ENCODE data around the gene BDH1. TPM values are rescaled to one million over a fixed set of nuclear protein-coding genes. Genes with fewer than 3 reads are reported as not detected.
A peak's percentile ranks its signal among the peaks of the same experiment; 100 is the strongest.

The BDH1 gene
- total RNA-seq, 1 donor: 0.99 TPM

DNA sequence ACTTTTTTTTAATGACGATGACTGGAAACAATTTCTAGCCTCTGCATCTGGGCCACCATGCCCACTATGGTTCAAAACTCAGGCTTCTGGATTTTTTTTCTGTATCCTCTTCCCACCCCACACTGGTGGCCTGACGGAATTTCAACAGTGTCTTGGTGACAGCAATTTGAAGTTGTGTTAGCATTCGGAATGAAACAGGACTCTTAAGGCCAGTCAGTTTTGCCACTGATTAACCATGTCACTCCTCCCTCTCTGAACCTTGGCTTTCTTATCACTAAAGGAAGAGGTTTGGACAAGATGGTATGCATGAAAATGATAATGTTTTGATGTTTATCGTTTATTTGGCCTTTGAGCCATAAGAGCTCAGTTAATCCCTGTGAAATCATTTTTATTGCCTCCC is 41.6 kb upstream of the BDH1 start:
- no peak overlapping the region for H3K4me3 ChIP-seq (ENCODE audit: low read depth, low read length)
- TF ChIP-seq, protein P1, sequence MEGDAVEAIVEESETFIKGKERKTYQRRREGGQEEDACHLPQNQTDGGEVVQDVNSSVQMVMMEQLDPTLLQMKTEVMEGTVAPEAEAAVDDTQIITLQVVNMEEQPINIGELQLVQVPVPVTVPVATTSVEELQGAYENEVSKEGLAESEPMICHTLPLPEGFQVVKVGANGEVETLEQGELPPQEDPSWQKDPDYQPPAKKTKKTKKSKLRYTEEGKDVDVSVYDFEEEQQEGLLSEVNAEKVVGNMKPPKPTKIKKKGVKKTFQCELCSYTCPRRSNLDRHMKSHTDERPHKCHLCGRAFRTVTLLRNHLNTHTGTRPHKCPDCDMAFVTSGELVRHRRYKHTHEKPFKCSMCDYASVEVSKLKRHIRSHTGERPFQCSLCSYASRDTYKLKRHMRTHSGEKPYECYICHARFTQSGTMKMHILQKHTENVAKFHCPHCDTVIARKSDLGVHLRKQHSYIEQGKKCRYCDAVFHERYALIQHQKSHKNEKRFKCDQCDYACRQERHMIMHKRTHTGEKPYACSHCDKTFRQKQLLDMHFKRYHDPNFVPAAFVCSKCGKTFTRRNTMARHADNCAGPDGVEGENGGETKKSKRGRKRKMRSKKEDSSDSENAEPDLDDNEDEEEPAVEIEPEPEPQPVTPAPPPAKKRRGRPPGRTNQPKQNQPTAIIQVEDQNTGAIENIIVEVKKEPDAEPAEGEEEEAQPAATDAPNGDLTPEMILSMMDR (IDR thresholded peaks at IDR 0.05; ENCODE audit: insufficient read depth, low read length): no peak
- no peak for DNase-seq (ENCODE audit: low read depth)

DNA sequence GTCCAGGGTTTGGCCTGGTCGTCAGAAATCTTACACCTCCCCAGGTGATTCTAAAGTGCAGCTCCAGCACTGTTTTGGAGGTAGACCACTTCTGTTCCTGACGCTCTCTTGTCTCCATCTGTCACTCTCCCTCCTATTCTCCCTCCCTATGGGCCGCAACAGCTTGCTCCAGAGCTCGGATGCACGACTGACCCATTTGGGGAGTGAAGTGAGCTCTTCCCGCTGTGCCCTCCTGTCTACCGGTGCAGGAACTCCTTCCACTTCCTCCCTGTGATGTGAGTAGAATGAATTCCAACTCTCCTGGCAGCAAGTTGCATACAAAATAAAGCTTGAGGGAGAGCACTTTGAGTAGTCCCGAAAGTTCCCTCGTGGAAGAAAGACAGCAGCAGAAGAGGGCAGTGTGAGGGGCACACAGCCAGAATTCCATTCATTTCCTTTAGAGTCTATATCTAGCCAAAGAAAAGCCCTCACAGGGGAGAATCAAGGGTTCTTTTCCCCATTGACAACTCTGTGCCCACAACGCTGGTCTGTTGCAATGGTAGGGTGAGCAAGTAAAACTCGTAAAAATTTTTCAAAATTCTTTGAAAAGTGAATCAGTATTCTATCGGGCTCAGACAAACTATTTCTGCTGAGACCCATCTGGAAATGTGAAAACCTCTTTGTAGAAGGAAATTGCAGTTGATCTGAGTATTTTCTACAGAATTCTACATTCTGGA is 39.9 kb upstream of the BDH1 start:
- H3K4me3 ChIP-seq (ENCODE audit: low read depth, low read length): no peak overlapping the region
- DNase-seq (ENCODE audit: low read depth): peak; percentile 9
- TF ChIP-seq, protein P1 (IDR thresholded peaks at IDR 0.05; ENCODE audit: insufficient read depth, low read length): no peak

DNA sequence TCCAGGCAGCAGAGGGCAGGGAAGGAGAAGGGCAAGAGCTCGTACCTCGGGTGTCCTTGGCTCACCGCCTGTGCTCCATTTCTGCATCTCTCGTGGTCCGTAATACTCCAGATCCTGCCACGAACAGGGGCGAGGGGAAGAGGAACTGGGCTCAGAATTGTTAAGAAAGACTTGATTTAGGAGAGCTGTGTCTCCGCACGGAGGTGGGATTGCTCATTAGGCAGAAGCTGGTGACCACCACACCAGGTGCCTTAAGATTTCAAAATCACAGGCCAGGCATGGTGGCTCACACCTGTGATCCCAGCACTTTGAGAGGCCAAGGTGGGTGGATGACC is 37.2 kb upstream of the BDH1 start:
- H3K4me3 ChIP-seq (ENCODE audit: low read depth, low read length): no peak overlapping the region
- TF ChIP-seq, protein P1 (IDR thresholded peaks at IDR 0.05; ENCODE audit: insufficient read depth, low read length): no peak
- DNase-seq (ENCODE audit: low read depth): no peak

DNA sequence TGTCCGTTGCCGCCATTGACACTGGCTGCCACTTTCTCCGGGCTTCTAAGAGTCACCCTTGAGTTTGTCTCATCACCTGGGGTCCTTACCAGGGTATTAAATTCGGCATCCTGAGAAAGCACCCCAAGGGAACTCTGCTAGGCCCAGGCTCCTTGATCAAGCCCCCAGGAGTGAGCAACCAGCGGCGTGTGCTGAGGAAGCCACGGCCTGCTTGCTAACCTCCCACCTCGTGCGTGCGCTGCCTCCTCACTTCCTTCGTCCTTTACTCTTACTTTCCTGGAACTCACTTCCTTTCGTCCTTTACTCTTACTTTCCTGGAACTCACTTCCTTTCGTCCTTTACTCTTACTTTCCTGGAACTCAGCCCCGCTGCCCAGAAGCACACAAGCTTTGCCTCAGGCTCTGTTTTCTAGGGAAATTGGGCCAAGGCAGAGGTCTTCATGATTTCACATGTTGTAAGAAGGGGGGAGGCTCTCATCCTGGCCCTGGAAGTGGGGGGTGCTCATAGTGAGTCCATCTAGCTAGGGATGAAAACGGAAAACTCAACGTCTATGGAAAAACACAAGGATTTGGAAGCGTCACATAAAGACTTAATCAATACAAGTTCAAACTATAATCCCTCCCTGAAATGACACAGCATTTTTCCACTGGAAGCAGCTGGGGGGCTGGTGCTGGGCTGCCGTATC is 36.7 kb upstream of the BDH1 start:
- no peak overlapping the region for H3K4me3 ChIP-seq (ENCODE audit: low read depth, low read length)
- TF ChIP-seq, protein P1 (IDR thresholded peaks at IDR 0.05; ENCODE audit: insufficient read depth, low read length): no peak
- DNase-seq (ENCODE audit: low read depth): no peak

DNA sequence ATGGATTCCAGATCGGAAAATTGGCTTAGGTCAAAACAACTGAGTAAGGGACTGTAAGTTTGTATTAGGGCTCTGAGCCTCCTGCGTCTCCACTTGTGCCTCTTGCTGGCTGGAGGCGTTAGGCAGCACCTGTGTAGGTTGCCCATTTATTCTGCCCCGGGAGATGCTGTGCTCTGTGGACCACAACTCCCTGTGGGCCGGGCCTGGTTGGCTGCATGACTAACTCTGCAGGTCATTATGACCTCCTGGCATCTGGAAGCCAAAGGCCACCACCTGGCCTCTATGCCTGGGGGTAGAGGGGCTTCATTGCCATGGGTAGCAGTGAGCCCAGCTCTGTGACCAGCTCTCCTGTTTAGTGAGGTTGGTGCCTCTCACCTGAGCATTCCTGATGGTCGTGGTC is 36.0 kb upstream of the BDH1 start:
- no peak for DNase-seq (ENCODE audit: low read depth)
- TF ChIP-seq, protein P1 (IDR thresholded peaks at IDR 0.05; ENCODE audit: insufficient read depth, low read length): no peak
- no peak overlapping the region for H3K4me3 ChIP-seq (ENCODE audit: low read depth, low read length)

DNA sequence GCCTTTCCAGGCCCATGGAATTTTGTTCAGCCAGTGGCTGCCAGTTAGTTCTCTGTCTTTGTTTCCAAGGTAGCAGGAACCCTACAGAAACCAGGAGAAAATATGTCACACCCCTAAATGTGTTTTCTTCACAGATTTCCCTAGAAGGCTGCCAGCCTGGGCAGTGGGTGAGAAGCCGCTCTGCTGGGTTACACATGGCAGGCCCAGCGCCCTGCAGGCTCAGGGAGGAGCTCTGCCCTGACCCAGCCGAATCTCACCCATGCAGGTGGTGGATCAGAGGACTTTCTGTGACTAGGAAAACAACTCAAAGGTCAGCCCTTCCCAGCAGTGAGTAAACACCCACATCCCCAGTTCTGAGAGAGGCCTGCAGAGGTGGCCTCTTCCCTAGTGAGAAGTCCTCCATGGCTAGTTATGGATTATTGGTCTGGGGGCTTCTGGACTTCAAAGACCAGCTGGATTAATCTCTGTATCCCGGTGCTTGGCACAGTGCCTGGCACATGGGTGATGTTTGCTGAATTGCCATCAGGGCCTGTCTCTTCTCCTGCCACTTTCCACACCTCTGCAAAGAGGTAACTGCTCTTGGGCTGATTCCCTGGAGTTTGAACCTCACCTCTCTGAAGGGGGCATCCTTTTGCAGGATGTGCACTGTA is 34.7 kb upstream of the BDH1 start:
- no peak for DNase-seq (ENCODE audit: low read depth)
- TF ChIP-seq, protein P1 (IDR thresholded peaks at IDR 0.05; ENCODE audit: insufficient read depth, low read length): no peak
- no peak overlapping the region for H3K4me3 ChIP-seq (ENCODE audit: low read depth, low read length)
